Measurements from ENCODE around the gene BAHCC1. TPM values are rescaled to one million over a fixed set of nuclear protein-coding genes. Genes with fewer than 3 reads are reported as not detected.

BAHCC1 gene
- total and polyA plus RNA-seq, 9 of the 15 experiments (the other 6 are each of a cell fraction or from before 2014, with no cell fraction given), result 0.14 to 26.9 (median 5.0) TPM

- Histone ChIP-seq H3K9me1 (ENCODE audit: control insufficient read depth, insufficient read depth, low read length) (no peaks in the 10 kb centered on the region), H3K36me3 (ENCODE audit: control insufficient read depth, insufficient read depth, low read length) (peaks cover 6% of the 10 kb centered on the region; the same call in 1 of the 3 replicates), H3K79me2 (ENCODE audit: control insufficient read depth, insufficient read depth, low read length) (no peaks in the 10 kb centered on the region), H3K9ac (ENCODE audit: insufficient read depth in 1 of 2, low read depth in 2 of 2, low read length in 2 of 2) (peak overlapping the region in 1 of 2 experiments; percentile 45; a peak in 2 of 4 replicates), H3K27me3 (ENCODE audit: control insufficient read depth in 2 of 2, insufficient read depth in 2 of 2, low read length in 2 of 2) (no peaks in the 10 kb centered on the region), H3K27ac (ENCODE audit: extremely low read depth, low read depth, low read length) (no peak overlapping the region), H3K9me3 (replicated peaks; ENCODE audit: control insufficient read depth, insufficient read depth, low read depth, low read length) (no peaks in the 10 kb centered on the region), H3K4me3 (no peak overlapping the region), H3K4me2 (ENCODE audit: insufficient read depth, low read length) (no peak overlapping the region), H2AFZ (ENCODE audit: low read depth, low read length) (no peak overlapping the region), H4K20me1 (replicated peaks; ENCODE audit: control insufficient read depth, insufficient read depth, low read length) (no peaks in the 10 kb centered on the region), H3K4me1 (replicated peaks in 1 of 2; ENCODE audit: control insufficient read depth in 2 of 2, insufficient read depth in 2 of 2, low read length in 2 of 2) (peaks cover 11 to 90% of the 10 kb centered on the region in 2 experiments; a peak in 4 of 5 replicates)
- WGBS (ENCODE audit: insufficient coverage, low coverage, missing lambda C conversion rate), result 96% methylated on average over 12 of the region's 27 CpGs
- in situ Hi-C loops (cut with MboI), result no loop called here
- BruUV-seq (replicated peaks), result no TSS peak
- CTCF ChIA-PET (ENCODE audit: low intra/inter-chr PET ratio), result no interaction called here
- POLR2A ChIA-PET, result interaction anchor here (0.9 to 3.3 kb wide), 3 partner anchors 11 to 204 kb away, joined by 3 to 16 read pairs (median 3); no protein-coding TSS in a partner anchor
- no peak for ATAC-seq
- FAIRE-seq, result no peak
- TF ChIP-seq PHTF2 (CRISPR knock-in tag; IDR thresholded peaks at IDR 0.05), result no peak
- TF ChIP-seq NFIX (CRISPR knock-in tag; IDR thresholded peaks at IDR 0.05; ENCODE audit: low read depth), result no peak
- TF ChIP-seq ZFPM2 (CRISPR knock-in tag; IDR thresholded peaks at IDR 0.05), result no peak
- intact Hi-C loops (cut with micrococcal nuclease), result no loop called here
- DNase-seq (ENCODE audit: extremely low read depth in 1 of 4, low spot score in 3 of 4), result no peak
Observed at GRCh38 chr17:81459224-81459623, 64.0 kb downstream of the BAHCC1 start.

GRCh38 chr17:81459864-81460263 is 64.6 kb downstream of the BAHCC1 start:
- H3K27ac ChIP-seq (ENCODE audit: extremely low read depth, low read depth, low read length), result no peak overlapping the region
- no TSS peak for BruUV-seq (replicated peaks)
- H3K9me1 ChIP-seq (ENCODE audit: control insufficient read depth, insufficient read depth, low read length), result no peaks in the 10 kb centered on the region
- intact Hi-C loops (cut with micrococcal nuclease), result no loop called here
- ChIA-PET CTCF (ENCODE audit: low intra/inter-chr PET ratio) (no interaction called here), POLR2A (interaction anchor here (0.6 to 3.3 kb wide), 4 partner anchors 13 to 1356 kb away, joined by 3 to 16 read pairs (median 4); no protein-coding TSS in a partner anchor)
- peaks cover 6% of the 10 kb centered on the region; the same call in 1 of the 3 replicates for H3K36me3 ChIP-seq (ENCODE audit: control insufficient read depth, insufficient read depth, low read length)
- 81% methylated on average over 9 of the region's 16 CpGs for WGBS (ENCODE audit: insufficient coverage, low coverage, missing lambda C conversion rate)
- no peak for ATAC-seq
- in situ Hi-C loops (cut with MboI), result no loop called here
- TF ChIP-seq ZKSCAN3 (CRISPR knock-in tag; IDR thresholded peaks at IDR 0.05), result no peak
- H3K79me2 ChIP-seq (ENCODE audit: control insufficient read depth, insufficient read depth, low read length), result no peaks in the 10 kb centered on the region
- H3K4me1 ChIP-seq (replicated peaks in 1 of 2; ENCODE audit: control insufficient read depth in 2 of 2, insufficient read depth in 2 of 2, low read length in 2 of 2), result peaks cover 18 to 92% of the 10 kb centered on the region in 2 experiments
- no peaks in the 10 kb centered on the region for H3K27me3 ChIP-seq (ENCODE audit: control insufficient read depth in 2 of 2, insufficient read depth in 2 of 2, low read length in 2 of 2)
- H3K9me3 ChIP-seq (replicated peaks; ENCODE audit: control insufficient read depth, insufficient read depth, low read depth, low read length), result no peaks in the 10 kb centered on the region
- H2AFZ ChIP-seq (ENCODE audit: low read depth, low read length), result no peak overlapping the region
- no peak for DNase-seq (ENCODE audit: extremely low read depth in 1 of 4, low spot score in 3 of 4)
- FAIRE-seq, result no peak
- H3K4me3 ChIP-seq, result no peak overlapping the region
- no peaks in the 10 kb centered on the region for H4K20me1 ChIP-seq (replicated peaks; ENCODE audit: control insufficient read depth, insufficient read depth, low read length)
- H3K4me2 ChIP-seq (ENCODE audit: insufficient read depth, low read length), result no peak overlapping the region
- H3K9ac ChIP-seq (ENCODE audit: insufficient read depth in 1 of 2, low read depth in 2 of 2, low read length in 2 of 2), result no peak overlapping the region
